NT2/D1 (cell line): ENCODE measurements around the gene VN1R5.
"Not testable (repeated sequence)": the region's sequence is repeated elsewhere in the genome, so short reads cannot be mapped to it uniquely, and the experiment has no call there.

ENCODE experiments used
- DNase-seq: peaks from one replicate; pipeline ENCODE4 v3.0.0-alpha.2; 2011; ENCODE audit warnings: low read depth, low spot score
- H3K27me3 ChIP-seq: 2 replicates; pipeline ENCODE4 v1.6.0; 2011; ENCODE audit warnings: mild to moderate bottlenecking; ENCODE audit not compliant: insufficient read length, insufficient read depth
- H3K36me3 ChIP-seq: 2 replicates; pipeline ENCODE4 v1.6.1; 2011; ENCODE audit warnings: mild to moderate bottlenecking, low read length, mixed read lengths; ENCODE audit not compliant: insufficient read depth, insufficient read length
- H3K4me1 ChIP-seq: 2 replicates; pipeline ENCODE4 v1.5.1; 2011; ENCODE audit not compliant: insufficient read depth, insufficient read length
- H3K4me3 ChIP-seq: 2 replicates; pipeline ENCODE4 v1.5.1; 2011; ENCODE audit warnings: low read depth; ENCODE audit not compliant: insufficient read length
- H3K9ac ChIP-seq: 2 replicates; pipeline ENCODE4 v1.6.0; 2011; ENCODE audit warnings: low read depth; ENCODE audit not compliant: insufficient read length
- H3K9me3 ChIP-seq: 2 replicates; pipeline ENCODE4 v1.5.1; 2011; ENCODE audit warnings: mild to moderate bottlenecking, low read length; ENCODE audit not compliant: insufficient read depth
- SUZ12 ChIP-seq: IDR thresholded peaks from 2 replicates; pipeline ENCODE4 v1.6.1; 2011; ENCODE audit not compliant: insufficient read length, insufficient read depth; ENCODE audit errors: extremely low read depth
- YY1 ChIP-seq: IDR thresholded peaks from 2 replicates; pipeline ENCODE4 v1.6.1; 2011; ENCODE audit not compliant: insufficient read length, insufficient read depth
- ZNF274 ChIP-seq: IDR thresholded peaks from 2 replicates; pipeline ENCODE4 v1.6.1; 2011; ENCODE audit warnings: mild to moderate bottlenecking, low read depth, low read length

Gene VN1R5

DNA sequence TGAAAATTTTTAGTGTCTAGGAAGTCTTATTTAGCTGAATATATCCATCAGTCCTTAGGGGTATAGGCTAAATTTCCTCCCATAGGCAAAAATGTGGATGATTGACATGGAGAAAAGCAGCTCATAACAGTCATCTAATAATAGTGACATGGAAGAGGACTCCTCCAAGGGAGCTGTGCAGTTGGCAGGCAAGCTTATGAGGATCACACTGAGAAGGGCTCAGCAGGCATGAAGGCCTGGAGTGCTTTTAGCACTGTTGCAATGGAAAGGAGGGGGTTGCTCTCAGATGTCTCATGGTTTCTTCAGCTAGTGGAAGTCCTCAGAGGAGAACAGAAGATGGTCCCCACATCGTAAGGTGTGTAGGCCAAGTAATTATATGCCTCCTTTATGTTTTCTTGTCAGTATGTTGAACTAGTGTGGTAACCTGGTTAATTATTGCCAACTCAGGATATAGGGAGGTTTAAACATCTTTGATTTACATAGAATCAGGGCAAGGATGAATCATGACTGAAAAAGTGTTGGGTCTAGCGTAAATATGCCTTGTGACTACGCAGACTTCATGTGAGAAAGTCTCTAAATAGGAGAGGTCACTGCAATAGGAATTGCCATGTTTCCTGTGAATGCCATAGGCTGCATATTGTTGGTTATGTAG, 18.9 kb downstream of the VN1R5 start:
- Histone ChIP-seq H3K36me3 (no peaks in the 10 kb centered on the region), H3K4me3 (no peak overlapping the region), H3K9me3 (peaks cover 20% of the 10 kb centered on the region; the same call in 1 of the 2 replicates), H3K9ac (no peak overlapping the region), H3K4me1 (no peaks in the 10 kb centered on the region), H3K27me3 (no peaks in the 10 kb centered on the region)
- DNase-seq: no peak
- TF ChIP-seq SUZ12 (no peak), ZNF274 (no peak), YY1 (no peak)

DNA sequence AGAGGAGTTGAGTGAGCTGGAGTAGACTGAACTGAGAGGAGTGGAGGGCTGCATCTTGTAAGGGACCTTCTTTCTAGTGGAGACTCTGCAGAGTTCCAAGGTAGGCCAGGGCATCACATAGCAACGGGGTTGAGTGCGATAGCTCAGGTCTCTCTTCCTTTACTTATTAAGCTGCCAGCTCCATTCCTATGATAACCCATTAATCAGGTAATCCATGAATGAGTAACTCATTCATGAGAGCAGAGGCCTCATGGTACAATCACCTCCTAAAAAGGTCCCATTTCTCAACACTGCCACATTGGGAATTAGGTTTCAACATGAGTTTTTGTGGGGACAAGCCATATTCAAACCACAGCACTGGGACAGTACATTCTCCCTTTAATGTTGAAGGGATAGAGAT, 21.3 kb downstream of the VN1R5 start:
- no peaks in the 10 kb centered on the region for H3K36me3 ChIP-seq

DNA sequence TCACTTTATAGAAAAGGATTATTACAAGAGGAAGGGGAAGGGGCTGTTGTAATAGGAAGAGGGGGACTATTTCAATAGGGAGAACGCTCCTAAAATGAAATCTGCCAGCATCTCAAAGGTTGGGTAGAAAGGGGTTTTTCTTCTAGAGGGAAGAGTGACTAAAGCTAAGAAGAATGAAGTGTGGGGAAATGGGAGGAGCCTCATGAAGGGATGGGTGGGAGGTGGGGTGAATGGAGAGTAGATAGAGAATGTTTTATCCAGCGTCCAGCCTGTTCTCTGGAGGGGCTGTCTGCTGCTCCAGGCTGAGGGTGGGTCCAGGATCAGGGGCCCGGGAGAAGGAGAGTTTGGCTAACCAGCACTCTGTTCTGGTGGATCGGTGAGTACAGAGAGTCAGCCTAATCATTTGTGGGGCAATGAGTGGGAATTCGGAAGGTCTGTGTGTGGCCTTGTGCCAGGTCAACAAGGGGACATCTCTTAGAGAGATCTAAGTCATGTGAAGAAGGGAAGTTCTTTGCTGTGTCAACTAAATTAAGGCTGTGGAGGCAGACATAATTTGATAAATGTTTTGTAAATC, 25.2 kb downstream of the VN1R5 start:
- Histone ChIP-seq H3K36me3 (peaks cover under 1% of the 10 kb centered on the region), H3K4me3 (no peak overlapping the region), H3K4me1 (peaks cover 9% of the 10 kb centered on the region), H3K9me3 (peaks cover 5% of the 10 kb centered on the region; the same call in 1 of the 2 replicates), H3K27me3 (no peaks in the 10 kb centered on the region), H3K9ac (no peak overlapping the region)
- no peak for TF ChIP-seq SUZ12
- no peak for TF ChIP-seq ZNF274
- TF ChIP-seq YY1: no peak
- DNase-seq: no peak

More for the DNA sequence above, 21.3 kb downstream of the VN1R5 start:
- Histone ChIP-seq H3K9ac (no peak overlapping the region), H3K27me3 (no peaks in the 10 kb centered on the region), H3K9me3 (0 out of 2 replicates have a peak, but pooled peaks cover 1% of the 10 kb centered on the region), H3K4me3 (no peak overlapping the region), H3K4me1 (peaks cover 9% of the 10 kb centered on the region)
- TF ChIP-seq YY1 (no peak), SUZ12 (no peak), ZNF274 (no peak)
- DNase-seq: no peak

DNA sequence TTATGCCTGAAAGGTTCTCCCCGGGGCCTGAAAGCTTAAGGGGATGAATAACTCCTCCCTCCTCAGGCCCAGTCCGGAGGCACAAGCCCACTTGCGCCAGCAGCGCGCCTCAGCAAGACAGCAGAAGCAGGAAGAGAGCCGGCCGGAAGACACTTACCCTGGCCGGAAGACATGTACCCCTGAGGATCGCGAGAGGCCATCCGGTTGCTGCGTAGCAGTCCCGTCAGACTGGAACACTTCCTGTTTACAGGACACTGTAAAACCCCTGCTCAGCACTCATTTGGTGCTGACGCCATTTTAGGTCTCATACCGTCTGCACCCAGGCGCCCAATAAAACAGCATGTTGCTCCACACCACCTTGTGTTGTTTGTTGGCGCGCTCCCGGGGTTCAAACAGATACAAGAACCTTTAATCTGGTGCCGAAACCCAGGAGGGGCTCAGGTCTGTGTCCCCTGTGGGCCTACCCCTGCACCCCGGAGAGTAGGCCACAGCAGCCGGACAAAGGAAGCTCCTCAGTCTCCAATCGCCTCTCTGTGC, 30.3 kb downstream of the VN1R5 start:
- peaks cover 5% of the 10 kb centered on the region for H3K4me1 ChIP-seq
- no peaks in the 10 kb centered on the region for H3K27me3 ChIP-seq
- H3K36me3 ChIP-seq: peaks cover 6% of the 10 kb centered on the region

DNA sequence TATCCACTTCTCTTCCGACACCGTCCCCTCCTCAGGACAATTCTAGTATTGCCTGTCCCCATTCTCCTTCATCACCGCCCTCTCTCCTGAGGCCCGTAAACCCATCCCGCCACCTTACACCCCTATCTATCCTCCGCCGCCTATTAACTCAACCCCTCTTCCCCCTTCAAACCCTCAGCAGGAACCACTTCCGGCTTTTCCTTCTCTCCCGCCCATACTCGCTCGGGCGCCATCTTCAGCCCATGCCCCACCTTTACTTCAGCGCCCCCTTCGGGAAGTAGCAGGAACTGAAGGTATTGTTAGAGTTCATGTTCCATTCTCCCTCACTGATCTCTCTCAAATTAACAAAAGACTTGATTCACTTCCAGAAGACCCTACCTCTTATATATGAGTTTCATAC, 31.6 kb downstream of the VN1R5 start:
- Histone ChIP-seq H3K9me3 (peaks cover 8% of the 10 kb centered on the region; the same call in 1 of the 2 replicates), H3K36me3 (peaks cover 6% of the 10 kb centered on the region), H3K4me3 (no peak overlapping the region), H3K27me3 (no peaks in the 10 kb centered on the region), H3K4me1 (peaks cover 4% of the 10 kb centered on the region), H3K9ac (no peak overlapping the region)
- no peak for DNase-seq
- no peak for TF ChIP-seq ZNF274
- TF ChIP-seq YY1: no peak

More for the DNA sequence above, 30.3 kb downstream of the VN1R5 start:
- DNase-seq: no peak
- Histone ChIP-seq H3K9me3 (peaks cover 8% of the 10 kb centered on the region; the same call in 1 of the 2 replicates), H3K4me3 (no peak overlapping the region), H3K9ac (no peak overlapping the region)
- TF ChIP-seq ZNF274 (no peak), SUZ12 (no peak), YY1 (no peak)

DNA sequence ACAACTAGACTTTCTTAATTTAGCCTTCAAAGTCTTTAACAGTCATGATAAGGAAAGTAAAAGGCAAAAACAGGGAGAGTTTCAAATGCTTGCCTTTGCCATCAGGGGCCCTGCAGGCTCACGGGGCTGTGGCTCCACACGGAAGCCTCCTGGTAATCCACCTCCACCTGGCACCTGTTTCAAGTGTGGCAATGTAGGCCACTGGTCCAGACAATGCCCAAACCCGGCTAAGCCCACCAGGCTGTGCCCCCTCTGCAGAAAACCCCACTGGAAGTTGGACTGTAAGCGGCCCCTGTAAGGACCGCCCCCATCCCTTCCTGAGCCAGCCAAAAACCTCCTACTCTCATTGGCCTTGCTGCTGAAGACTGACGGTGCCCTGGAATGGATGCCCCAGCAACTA, 32.5 kb downstream of the VN1R5 start:
- Histone ChIP-seq H3K27me3 (no peaks in the 10 kb centered on the region), H3K9me3 (peaks cover 8% of the 10 kb centered on the region; the same call in 1 of the 2 replicates), H3K4me1 (peaks cover 4% of the 10 kb centered on the region), H3K9ac (no peak overlapping the region), H3K36me3 (peaks cover 6% of the 10 kb centered on the region), H3K4me3 (no peak overlapping the region)
- DNase-seq: no peak
- TF ChIP-seq SUZ12 (no peak), YY1 (no peak), ZNF274 (no peak)

DNA sequence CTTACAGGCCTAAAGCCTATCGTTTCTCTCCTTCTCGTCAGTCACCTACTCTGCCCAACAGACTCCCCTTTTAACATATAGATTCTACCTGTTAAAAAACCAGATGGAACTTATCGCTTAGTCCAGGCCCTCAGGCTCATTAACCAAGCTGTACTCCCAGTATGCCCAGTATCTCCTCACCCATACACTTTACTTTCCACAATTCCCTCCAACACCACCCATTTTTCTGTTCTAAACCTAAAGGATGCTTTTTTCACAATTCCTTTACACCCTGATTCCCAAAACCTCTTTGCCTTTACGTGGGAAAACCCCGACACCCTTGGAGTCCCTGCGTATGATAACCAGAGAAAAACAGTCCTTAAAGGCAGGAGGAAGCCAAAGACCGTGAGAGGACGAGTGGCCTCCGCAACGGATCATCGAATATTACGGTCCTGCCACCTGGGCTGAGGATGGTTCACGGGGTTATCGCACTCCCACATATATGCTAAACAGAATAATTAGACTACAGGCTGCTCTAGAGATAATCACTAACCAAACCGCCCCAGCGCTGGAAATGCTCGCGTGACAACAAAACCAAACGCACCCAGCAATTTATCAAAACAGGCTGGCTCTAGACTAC, 33.5 kb downstream of the VN1R5 start:
- not testable (repeated sequence) for H3K4me3 ChIP-seq, H3K9me3 ChIP-seq, H3K27me3 ChIP-seq, H3K9ac ChIP-seq, H3K36me3 ChIP-seq, DNase-seq
- peaks cover 10% of the 10 kb centered on the region for H3K4me1 ChIP-seq
